ENCODE measurements around the gene KLRF1.

- no peak for TF ChIP-seq RFX5 (IDR thresholded peaks at IDR 0.05; ENCODE audit: low read length)
- TF ChIP-seq CHD2 (IDR thresholded peaks at IDR 0.05; ENCODE audit: low read length, partially characterized antibody) = no peak
Measured at GRCh38 chr12:9810671-9811070, 16.6 kb upstream of the KLRF1 start.
